A549 (cell line): Measurements from ENCODE around the gene ZNF26. TPM values are rescaled to one million over a fixed set of nuclear protein-coding genes. Genes with fewer than 3 reads are reported as not detected.
"Not testable (repeated sequence)": the region's sequence is repeated elsewhere in the genome, so short reads cannot be mapped to it uniquely, and the experiment has no call there.

Experiments
- ATAC-seq, 2 experiments: fragments of 200-7000 bp in 1 of 2; fragments of >200 bp in 1 of 2; cut with Nextera tagmentation in 1 of 2; cut with Tn5 transposase in 1 of 2; 3 replicates each; pipeline versions ENCODE4 v1.8.0 to v1.9.1; 2018 to 2020; ENCODE audit warnings: mild to moderate bottlenecking in 1 of 2, moderate library complexity in 1 of 2
- CTCF ChIA-PET: fragments of 300-600 bp; sonication (Branson Sonifier 250); formaldehyde crosslinking; extraction: SDS; loops from one replicate; lab custom pipeline; 2021; ENCODE audit warnings: antibody characterized with exemption, inconsistent platforms; lab: Yijun Ruan, JAX
- POLR2A ChIA-PET: fragments of 350-600 bp; formaldehyde crosslinking; extraction: SDS; loops from one replicate; lab custom pipeline; 2021; ENCODE audit warnings: antibody characterized with exemption, inconsistent platforms; lab: Yijun Ruan, JAX
- DNase-seq, 2 experiments: peaks; one replicate each; pipeline versions ENCODE4 v3.0.0 to v3.0.0-alpha.2; 2011 to 2016; ENCODE audit warnings: low read depth in 1 of 2, low spot score in 1 of 2
- FAIRE-seq: peaks from 2 replicates; lab custom pipeline; 2011; peaks lifted over from hg19 to GRCh38; lab: Jason Lieb, UNC
- H3K27ac ChIP-seq, 2 experiments: fragments of >200 bp; sonication (Bioruptor Twin); formaldehyde crosslinking; 3 replicates each; pipeline ENCODE4 v1.5.1; 2016 to 2017
- H3K4me1 ChIP-seq: fragments of >200 bp; sonication (Bioruptor Twin); formaldehyde crosslinking; 3 replicates; pipeline ENCODE4 v1.6.1; 2016
- H3K4me2 ChIP-seq: fragments of >200 bp; sonication (Bioruptor Twin); formaldehyde crosslinking; 3 replicates; pipeline ENCODE4 v1.6.1; 2016
- H3K4me3 ChIP-seq: fragments of >200 bp; sonication (Bioruptor Twin); formaldehyde crosslinking; 3 replicates; pipeline ENCODE4 v1.5.1; 2016
- H3K9me3 ChIP-seq: fragments of >200 bp; sonication (Bioruptor Twin); formaldehyde crosslinking; 3 replicates; pipeline ENCODE4 v1.6.1; 2016
- BHLHE40 ChIP-seq: IDR thresholded peaks from 2 replicates; pipeline ENCODE4 v1.6.1; 2012; ENCODE audit warnings: low read depth, low read length, inconsistent platforms
- CBX8 ChIP-seq: fragments of 200-600 bp; sonication (generic); IDR thresholded peaks from 2 replicates; pipeline ENCODE4 v1.6.1; 2016
- CHD4 ChIP-seq: fragments of 200-600 bp; sonication (generic); IDR thresholded peaks from 2 replicates; pipeline ENCODE4 v1.6.1; 2016; ENCODE audit warnings: antibody characterized with exemption, mild to moderate bottlenecking, borderline replicate concordance
- EP300 ChIP-seq, 2 experiments: fragments of >200 bp; sonication (Bioruptor Twin); formaldehyde crosslinking; IDR thresholded peaks; 2 replicates in 1 of 2; 3 replicates in 1 of 2; pipeline ENCODE4 v1.6.1; 2016 to 2017
- FOSL2 ChIP-seq, 2 experiments: fragments of 450-650 bp in 1 of 2; fragments of >200 bp in 1 of 2; sonication (Bioruptor Twin) in 1 of 2; formaldehyde crosslinking; IDR thresholded peaks; 2 replicates each; pipeline versions ENCODE4 v1.5.0 to v1.6.1; 2016 to 2020; ENCODE audit warnings: mild to moderate bottlenecking in 1 of 2, moderate library complexity in 1 of 2
- FOXS1 ChIP-seq: fragments of 250-450 bp; sonication (Bioruptor Pico); IDR thresholded peaks from 2 replicates; pipeline ENCODE4 v1.5.0; 2020; ENCODE audit warnings: mild to moderate bottlenecking, moderate library complexity
- HDAC2 ChIP-seq: fragments of 200-600 bp; sonication (generic); IDR thresholded peaks from 2 replicates; pipeline ENCODE4 v1.6.1; 2016
- HEYL ChIP-seq: fragments of 250-450 bp; sonication (Bioruptor Pico); IDR thresholded peaks from 2 replicates; pipeline ENCODE4 v1.8.0; 2021; ENCODE audit warnings: mild to moderate bottlenecking, moderate library complexity
- HOXA7 ChIP-seq: fragments of 250-450 bp; sonication (Bioruptor Pico); IDR thresholded peaks from 2 replicates; pipeline ENCODE4 v1.5.0; 2020; ENCODE audit warnings: mild to moderate bottlenecking, moderate library complexity
- KDM5A ChIP-seq: fragments of 200-600 bp; sonication (generic); IDR thresholded peaks from 2 replicates; pipeline ENCODE4 v1.6.1; 2016; ENCODE audit warnings: antibody characterized with exemption, mild to moderate bottlenecking
- MAFK ChIP-seq: fragments of 450-650 bp; IDR thresholded peaks from 2 replicates; pipeline ENCODE4 v1.6.1; 2014; ENCODE audit not compliant: partially characterized antibody
- MAZ ChIP-seq: fragments of 150-350 bp; IDR thresholded peaks from 2 replicates; pipeline ENCODE4 v1.6.1; 2014; ENCODE audit warnings: antibody characterized with exemption, low read depth, low read length, borderline replicate concordance
- NFE2L2 ChIP-seq: fragments of 150-350 bp; conservative IDR thresholded peaks from 2 replicates; pipeline ENCODE4 v1.6.1; 2014; ENCODE audit warnings: low read length
- NPAS2 ChIP-seq: fragments of 250-450 bp; sonication (Bioruptor Pico); IDR thresholded peaks from 2 replicates; pipeline ENCODE4 v1.8.0; 2022; ENCODE audit warnings: mild to moderate bottlenecking, moderate library complexity, borderline replicate concordance
- NR3C1 ChIP-seq: fragments of >200 bp; sonication (Bioruptor Twin); formaldehyde crosslinking; IDR thresholded peaks from 3 replicates; pipeline ENCODE4 v1.6.1; 2017
- POLR2AphosphoS2 ChIP-seq: conservative IDR thresholded peaks from 2 replicates; pipeline ENCODE4 v1.6.1; 2012; ENCODE audit warnings: low read length, improper control_type of control experiment, inconsistent platforms
- RAD21 ChIP-seq, 2 experiments: fragments of >200 bp in 1 of 2; sonication (Bioruptor Twin) in 1 of 2; formaldehyde crosslinking in 1 of 2; IDR thresholded peaks in 1 of 2; conservative IDR thresholded peaks in 1 of 2; 2 replicates in 1 of 2; 3 replicates in 1 of 2; pipeline ENCODE4 v1.6.1; 2012 to 2018; ENCODE audit warnings: inconsistent platforms in 1 of 2
- RNF2 ChIP-seq: fragments of 200-600 bp; sonication (generic); IDR thresholded peaks from 2 replicates; pipeline ENCODE4 v1.6.1; 2016; ENCODE audit warnings: low read depth, mild to moderate bottlenecking, antibody characterized with exemption, moderate library complexity, borderline replicate concordance
- SREBF2 ChIP-seq: fragments of 450-650 bp; IDR thresholded peaks from 2 replicates; pipeline ENCODE4 v1.6.1; 2014; ENCODE audit warnings: mild to moderate bottlenecking, moderate library complexity
- ZNF302 ChIP-seq: fragments of 250-450 bp; sonication (Bioruptor Pico); IDR thresholded peaks from 2 replicates; pipeline ENCODE4 v1.9.0; 2021; ENCODE audit warnings: inconsistent platforms, mild to moderate bottlenecking, moderate library complexity
- WGBS: methylation state at CpG from one replicate; pipeline ENCODE4 v1.1.6; 2017; ENCODE audit errors: missing lambda C conversion rate; 5-methylcytosine and 5-hydroxymethylcytosine counted together
- polyA plus RNA-seq, 4 experiments: library from polyadenylated mRNA; depleted of rRNA in 3 of 4; stranded (reverse); fragments of >200 nt; fragmentation: RNase III in 1 of 4; extraction: RNeasy Plus Mini Kit Qiagen cat#74134 plus additional on column Dnase treatment in 1 of 4; gene quantifications; 2 replicates in 3 of 4; 3 replicates in 1 of 4; pipeline ENCODE4 v1.2.3, GENCODE V29; 2011 to 2017
- TF ChIP-seq, protein P1 (sequence below): fragments of 250-450 bp; sonication (Bioruptor Pico); IDR thresholded peaks from 2 replicates; pipeline ENCODE4 v1.5.0; 2021; ENCODE audit warnings: mild to moderate bottlenecking, moderate library complexity, borderline replicate concordance
- TF ChIP-seq, protein P2 (sequence below): fragments of >200 bp; sonication (Bioruptor Twin); formaldehyde crosslinking; IDR thresholded peaks from 3 replicates; pipeline ENCODE4 v1.5.1; 2016
- TF ChIP-seq, protein P3 (sequence below): IDR thresholded peaks from 2 replicates; pipeline ENCODE4 v1.6.1; 2012
- TF ChIP-seq, protein P4 (sequence below): IDR thresholded peaks from 2 replicates; pipeline ENCODE4 v1.6.1; 2012; ENCODE audit warnings: low read depth, borderline replicate concordance
- TF ChIP-seq, protein P5 (sequence below): fragments of 250-450 bp; sonication (Bioruptor Pico); IDR thresholded peaks from 2 replicates; pipeline ENCODE4 v1.5.0; 2020; ENCODE audit warnings: low read depth, mild to moderate bottlenecking, moderate library complexity

Gene ZNF26
- polyA plus RNA-seq, 2 of the 4 experiments (the other 2 are of a cell fraction) = 6.5 to 11.3 TPM

DNA sequence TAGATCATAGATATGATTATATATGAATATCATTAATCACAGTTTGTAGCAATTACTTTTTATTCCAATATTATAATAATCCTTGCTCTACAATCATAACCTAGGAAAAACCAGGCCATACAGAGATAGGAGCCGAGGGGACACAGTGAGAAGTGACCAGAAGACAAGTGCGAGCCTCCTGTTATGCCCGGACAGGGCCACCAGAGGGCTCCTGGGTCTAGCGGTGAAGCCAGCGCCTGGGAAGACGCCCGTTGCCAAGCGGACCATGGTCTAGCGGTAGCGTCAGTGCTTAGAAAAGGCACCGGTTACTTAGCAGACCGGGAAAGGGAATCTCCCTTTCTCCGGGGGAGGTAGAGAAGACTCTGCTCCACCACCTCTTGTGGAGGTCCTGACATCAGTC, 9.3 kb upstream of the ZNF26 start:
- peak in 1 of 2 experiments; percentile 47 for DNase-seq
- H3K9me3 ChIP-seq = peaks cover 80% of the 10 kb centered on the region
- H3K4me3 ChIP-seq, H3K4me2 ChIP-seq, ATAC-seq, FAIRE-seq, H3K27ac ChIP-seq, H3K4me1 ChIP-seq, POLR2A ChIA-PET: not testable (repeated sequence)
- CTCF ChIA-PET = interaction anchor here (0.6 kb wide), 1 partner anchor 204 kb away, joined by 3 read pairs; no protein-coding TSS in a partner anchor
- 56% methylated on average over 13 of the region's 13 CpGs for WGBS
- TF ChIP-seq RAD21 (conservative IDR thresholded peaks at IDR 0.05 in 1 of 2, IDR thresholded peaks at IDR 0.05 in 1 of 2) = peak in 1 of 2 experiments; percentile 48; a peak in 2 of 5 replicates

DNA sequence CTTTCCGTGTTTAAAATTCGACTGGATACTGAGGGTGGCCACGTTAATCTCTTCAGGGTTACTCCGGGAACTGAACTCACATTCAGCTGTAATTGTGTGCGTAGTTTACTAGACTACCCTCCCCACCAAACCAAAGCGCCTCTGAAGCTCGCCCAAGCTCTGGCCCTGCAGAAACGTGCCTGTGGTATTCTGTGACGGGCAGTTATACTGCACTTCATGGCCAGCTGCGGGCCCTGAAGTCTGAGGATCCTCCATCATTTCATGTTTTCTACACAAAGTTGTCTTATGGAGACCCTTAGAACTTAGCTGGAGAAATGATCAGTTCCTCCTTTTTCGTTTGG, 688 bp downstream of the ZNF26 start:
- Histone ChIP-seq H3K4me1 (no peaks in the 10 kb centered on the region), H3K4me3 (peak overlapping the region; percentile 76), H3K27ac (peak overlapping the region; percentile 77 to 89), H3K4me2 (peak overlapping the region; percentile 69), H3K9me3 (peaks cover 83% of the 10 kb centered on the region)
- FAIRE-seq = no peak
- ChIA-PET POLR2A (interaction anchor here (0.9 to 2.6 kb wide), 3 partner anchors 51 to 194 kb away, joined by 3 to 15 read pairs (median 6); partner anchors contain the start of genes ZNF268 and ZNF84), CTCF (interaction anchor here (0.7 to 1.7 kb wide), 2 partner anchors 9 to 100 kb away, joined by 3 to 5 read pairs; partner anchors contain the start of gene CHFR)
- 4% methylated on average over 11 of the region's 11 CpGs for WGBS
- DNase-seq = peak; percentile 20 to 25
- ATAC-seq = peak; percentile 44 to 47
- no peak for TF ChIP-seq EP300 (IDR thresholded peaks at IDR 0.05)
- no peak for TF ChIP-seq FOXS1 (CRISPR knock-in tag)
- no peak for TF ChIP-seq BHLHE40
- TF ChIP-seq HOXA7 (CRISPR knock-in tag) = no peak
- no peak for TF ChIP-seq SREBF2
- TF ChIP-seq, protein P1, sequence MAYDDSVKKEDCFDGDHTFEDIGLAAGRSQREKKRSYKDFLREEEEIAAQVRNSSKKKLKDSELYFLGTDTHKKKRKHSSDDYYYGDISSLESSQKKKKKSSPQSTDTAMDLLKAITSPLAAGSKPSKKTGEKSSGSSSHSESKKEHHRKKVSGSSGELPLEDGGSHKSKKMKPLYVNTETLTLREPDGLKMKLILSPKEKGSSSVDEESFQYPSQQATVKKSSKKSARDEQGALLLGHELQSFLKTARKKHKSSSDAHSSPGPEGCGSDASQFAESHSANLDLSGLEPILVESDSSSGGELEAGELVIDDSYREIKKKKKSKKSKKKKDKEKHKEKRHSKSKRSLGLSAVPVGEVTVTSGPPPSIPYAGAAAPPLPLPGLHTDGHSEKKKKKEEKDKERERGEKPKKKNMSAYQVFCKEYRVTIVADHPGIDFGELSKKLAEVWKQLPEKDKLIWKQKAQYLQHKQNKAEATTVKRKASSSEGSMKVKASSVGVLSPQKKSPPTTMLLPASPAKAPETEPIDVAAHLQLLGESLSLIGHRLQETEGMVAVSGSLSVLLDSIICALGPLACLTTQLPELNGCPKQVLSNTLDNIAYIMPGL = no peak
- TF ChIP-seq NFE2L2 = no peak
- no peak for TF ChIP-seq POLR2AphosphoS2
- no peak for TF ChIP-seq NR3C1

DNA sequence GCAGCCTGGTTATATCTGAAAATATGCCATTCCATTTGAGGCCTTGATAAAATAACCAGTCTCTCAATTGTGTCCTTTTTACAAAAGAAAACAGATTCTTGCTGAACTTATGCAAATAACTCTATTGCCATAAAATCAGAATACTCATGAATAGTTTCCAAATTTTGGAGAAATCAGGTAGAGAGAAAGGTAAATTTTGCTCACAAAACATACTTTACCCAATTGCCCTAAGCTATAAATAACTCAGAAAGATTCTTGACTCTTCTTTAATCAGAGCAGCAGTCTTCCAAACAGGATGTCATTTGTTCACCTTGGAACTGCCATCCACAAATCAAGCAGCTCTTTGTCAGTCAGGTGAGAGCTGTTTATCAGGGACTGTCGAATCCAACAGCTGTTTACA, 12.6 kb downstream of the ZNF26 start:
- FAIRE-seq (no peak), DNase-seq (no peak), ATAC-seq (no peak)
- Histone ChIP-seq H3K4me3 (no peak overlapping the region), H3K4me1 (no peaks in the 10 kb centered on the region), H3K4me2 (no peak overlapping the region), H3K27ac (no peak overlapping the region), H3K9me3 (peaks cover 93% of the 10 kb centered on the region)
- CTCF ChIA-PET = no interaction called here
- WGBS = 0% methylated on average over 1 of the region's 1 CpG
- POLR2A ChIA-PET = no interaction called here
- no peak for TF ChIP-seq NPAS2
- TF ChIP-seq RNF2 = no peak
- TF ChIP-seq, protein P2, sequence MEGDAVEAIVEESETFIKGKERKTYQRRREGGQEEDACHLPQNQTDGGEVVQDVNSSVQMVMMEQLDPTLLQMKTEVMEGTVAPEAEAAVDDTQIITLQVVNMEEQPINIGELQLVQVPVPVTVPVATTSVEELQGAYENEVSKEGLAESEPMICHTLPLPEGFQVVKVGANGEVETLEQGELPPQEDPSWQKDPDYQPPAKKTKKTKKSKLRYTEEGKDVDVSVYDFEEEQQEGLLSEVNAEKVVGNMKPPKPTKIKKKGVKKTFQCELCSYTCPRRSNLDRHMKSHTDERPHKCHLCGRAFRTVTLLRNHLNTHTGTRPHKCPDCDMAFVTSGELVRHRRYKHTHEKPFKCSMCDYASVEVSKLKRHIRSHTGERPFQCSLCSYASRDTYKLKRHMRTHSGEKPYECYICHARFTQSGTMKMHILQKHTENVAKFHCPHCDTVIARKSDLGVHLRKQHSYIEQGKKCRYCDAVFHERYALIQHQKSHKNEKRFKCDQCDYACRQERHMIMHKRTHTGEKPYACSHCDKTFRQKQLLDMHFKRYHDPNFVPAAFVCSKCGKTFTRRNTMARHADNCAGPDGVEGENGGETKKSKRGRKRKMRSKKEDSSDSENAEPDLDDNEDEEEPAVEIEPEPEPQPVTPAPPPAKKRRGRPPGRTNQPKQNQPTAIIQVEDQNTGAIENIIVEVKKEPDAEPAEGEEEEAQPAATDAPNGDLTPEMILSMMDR = no peak
- TF ChIP-seq ZNF302 = no peak
- TF ChIP-seq EP300 (IDR thresholded peaks at IDR 0.05) = no peak
- no peak for TF ChIP-seq HEYL
- TF ChIP-seq CHD4 = no peak
- no peak for TF ChIP-seq POLR2AphosphoS2
- TF ChIP-seq, protein P3, sequence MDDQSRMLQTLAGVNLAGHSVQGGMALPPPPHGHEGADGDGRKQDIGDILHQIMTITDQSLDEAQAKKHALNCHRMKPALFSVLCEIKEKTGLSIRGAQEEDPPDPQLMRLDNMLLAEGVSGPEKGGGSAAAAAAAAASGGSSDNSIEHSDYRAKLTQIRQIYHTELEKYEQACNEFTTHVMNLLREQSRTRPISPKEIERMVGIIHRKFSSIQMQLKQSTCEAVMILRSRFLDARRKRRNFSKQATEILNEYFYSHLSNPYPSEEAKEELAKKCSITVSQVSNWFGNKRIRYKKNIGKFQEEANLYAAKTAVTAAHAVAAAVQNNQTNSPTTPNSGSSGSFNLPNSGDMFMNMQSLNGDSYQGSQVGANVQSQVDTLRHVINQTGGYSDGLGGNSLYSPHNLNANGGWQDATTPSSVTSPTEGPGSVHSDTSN = no peak
- TF ChIP-seq, protein P4, sequence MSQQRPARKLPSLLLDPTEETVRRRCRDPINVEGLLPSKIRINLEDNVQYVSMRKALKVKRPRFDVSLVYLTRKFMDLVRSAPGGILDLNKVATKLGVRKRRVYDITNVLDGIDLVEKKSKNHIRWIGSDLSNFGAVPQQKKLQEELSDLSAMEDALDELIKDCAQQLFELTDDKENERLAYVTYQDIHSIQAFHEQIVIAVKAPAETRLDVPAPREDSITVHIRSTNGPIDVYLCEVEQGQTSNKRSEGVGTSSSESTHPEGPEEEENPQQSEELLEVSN = no peak
- no peak for TF ChIP-seq KDM5A
- TF ChIP-seq FOSL2 (IDR thresholded peaks at IDR 0.05) = no peak
- no peak for TF ChIP-seq FOSL2 (CRISPR knock-in tag; IDR thresholded peaks at IDR 0.05)
- no peak for TF ChIP-seq HDAC2
- no peak for TF ChIP-seq MAZ
- no peak for TF ChIP-seq MAFK
- TF ChIP-seq, protein P5, sequence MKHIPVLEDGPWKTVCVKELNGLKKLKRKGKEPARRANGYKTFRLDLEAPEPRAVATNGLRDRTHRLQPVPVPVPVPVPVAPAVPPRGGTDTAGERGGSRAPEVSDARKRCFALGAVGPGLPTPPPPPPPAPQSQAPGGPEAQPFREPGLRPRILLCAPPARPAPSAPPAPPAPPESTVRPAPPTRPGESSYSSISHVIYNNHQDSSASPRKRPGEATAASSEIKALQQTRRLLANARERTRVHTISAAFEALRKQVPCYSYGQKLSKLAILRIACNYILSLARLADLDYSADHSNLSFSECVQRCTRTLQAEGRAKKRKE = no peak
- TF ChIP-seq CBX8 = no peak
- TF ChIP-seq NFE2L2 = no peak
